ENCODE results near the gene MPST. TPM values are rescaled to one million over a fixed set of nuclear protein-coding genes. Genes with fewer than 3 reads are reported as not detected.

Gene MPST
- total and polyA plus RNA-seq, 4 experiments from 2014 or later: 3.7 to 7.4 (median 5.6) TPM

- H3K4me3 ChIP-seq (ENCODE audit: low read length in 2 of 2): no peak overlapping the region
- Mint-ChIP-seq H3K36me3 (no peaks in the 10 kb centered on the region), H3K27ac (no peak overlapping the region), H3K9me3 (peaks cover 0 to 6% (median 3%) of the 10 kb centered on the region in 8 donors), H3K27me3 (peaks cover 11 to 20% of the 10 kb centered on the region in 2 donors), H3K4me1 (no peaks in the 10 kb centered on the region), H3K4me3 (no peak overlapping the region)
- H3K4me1 ChIP-seq (ENCODE audit: insufficient read depth, low read length): no peaks in the 10 kb centered on the region
- DNase-seq: no peak
- intact Hi-C loops (cut with micrococcal nuclease): no loop called here
- POLR2A ChIA-PET (ENCODE audit: partially characterized antibody): no interaction called here
- H3K27me3 ChIP-seq (ENCODE audit: insufficient read depth, low read length): no peaks in the 10 kb centered on the region
- CTCF ChIA-PET (ENCODE audit: partially characterized antibody): no interaction called here
- no peak overlapping the region for H3K27ac ChIP-seq (ENCODE audit: low read depth, low read length)
- no peaks in the 10 kb centered on the region for H3K36me3 ChIP-seq (ENCODE audit: insufficient read depth, low read length)
- H3K9me3 ChIP-seq (ENCODE audit: control insufficient read depth in 1 of 2, low read length in 2 of 2): no peaks in the 10 kb centered on the region
Measured at GRCh38 chr22:37001826-37002225, 17.7 kb upstream of the MPST start.

- Histone ChIP-seq H3K27me3 (ENCODE audit: insufficient read depth, low read length) (no peaks in the 10 kb centered on the region), H3K4me1 (ENCODE audit: insufficient read depth, low read length) (no peaks in the 10 kb centered on the region), H3K36me3 (ENCODE audit: insufficient read depth, low read length) (no peaks in the 10 kb centered on the region), H3K27ac (ENCODE audit: low read depth, low read length) (no peak overlapping the region), H3K4me3 (ENCODE audit: low read length in 2 of 2) (no peak overlapping the region), H3K9me3 (ENCODE audit: control insufficient read depth in 1 of 2, low read length in 2 of 2) (no peaks in the 10 kb centered on the region)
- ChIA-PET POLR2A (ENCODE audit: partially characterized antibody) (no interaction called here), CTCF (ENCODE audit: partially characterized antibody) (no interaction called here)
- intact Hi-C loops (cut with micrococcal nuclease): no loop called here
- no peak for DNase-seq
- Mint-ChIP-seq H3K36me3 (no peaks in the 10 kb centered on the region), H3K4me3 (no peak overlapping the region), H3K4me1 (no peaks in the 10 kb centered on the region), H3K27me3 (peaks cover 11 to 23% of the 10 kb centered on the region in 2 donors), H3K27ac (no peak overlapping the region), H3K9me3 (peaks cover 0 to 6% (median 3%) of the 10 kb centered on the region in 8 donors)
Measured at GRCh38 chr22:37002633-37003032, 16.9 kb upstream of the MPST start.

- H3K4me1 Mint-ChIP-seq: no peaks in the 10 kb centered on the region
- ChIA-PET CTCF (ENCODE audit: partially characterized antibody) (interaction anchor here (1.2 to 1.5 kb wide), 3 partner anchors 10 to 18 kb away, joined by 3 to 4 read pairs (median 4); no protein-coding TSS in a partner anchor), POLR2A (ENCODE audit: partially characterized antibody) (no interaction called here)
- Histone ChIP-seq H3K4me3 (ENCODE audit: low read length in 2 of 2) (no peak overlapping the region), H3K27ac (ENCODE audit: low read depth, low read length) (no peak overlapping the region), H3K9me3 (ENCODE audit: control insufficient read depth in 1 of 2, low read length in 2 of 2) (no peaks in the 10 kb centered on the region), H3K4me1 (ENCODE audit: insufficient read depth, low read length) (no peaks in the 10 kb centered on the region), H3K36me3 (ENCODE audit: insufficient read depth, low read length) (no peaks in the 10 kb centered on the region), H3K27me3 (ENCODE audit: insufficient read depth, low read length) (no peaks in the 10 kb centered on the region)
- DNase-seq: no peak
- peaks cover 10 to 20% of the 10 kb centered on the region in 2 donors for H3K27me3 Mint-ChIP-seq
- H3K36me3 Mint-ChIP-seq: no peaks in the 10 kb centered on the region
- H3K9me3 Mint-ChIP-seq: peaks cover 0 to 6% (median 3%) of the 10 kb centered on the region in 8 donors
- no peak overlapping the region for H3K4me3 Mint-ChIP-seq
- peak overlapping the region in 1 of 7 donors; percentile 0 for H3K27ac Mint-ChIP-seq
- intact Hi-C loops (cut with micrococcal nuclease): no loop called here
Measured at GRCh38 chr22:37007651-37008050, 11.9 kb upstream of the MPST start.

- H3K27ac ChIP-seq (ENCODE audit: low read depth, low read length): no peak overlapping the region
- Mint-ChIP-seq H3K4me3 (no peak overlapping the region), H3K9me3 (peaks cover 0 to 6% (median 3%) of the 10 kb centered on the region in 8 donors), H3K36me3 (no peaks in the 10 kb centered on the region), H3K27me3 (peaks cover 8 to 15% of the 10 kb centered on the region in 2 donors), H3K27ac (no peak overlapping the region), H3K4me1 (no peaks in the 10 kb centered on the region)
- H3K9me3 ChIP-seq (ENCODE audit: control insufficient read depth in 1 of 2, low read length in 2 of 2): no peaks in the 10 kb centered on the region
- DNase-seq: no peak
- ChIA-PET POLR2A (ENCODE audit: partially characterized antibody) (no interaction called here), CTCF (ENCODE audit: partially characterized antibody) (interaction anchor here (0.8 to 1.5 kb wide), 3 partner anchors 11 to 17 kb away, joined by 3 to 4 read pairs (median 3); no protein-coding TSS in a partner anchor)
- intact Hi-C loops (cut with micrococcal nuclease): no loop called here
- no peak overlapping the region for H3K4me3 ChIP-seq (ENCODE audit: low read length in 2 of 2)
- H3K27me3 ChIP-seq (ENCODE audit: insufficient read depth, low read length): no peaks in the 10 kb centered on the region
- H3K36me3 ChIP-seq (ENCODE audit: insufficient read depth, low read length): no peaks in the 10 kb centered on the region
- no peaks in the 10 kb centered on the region for H3K4me1 ChIP-seq (ENCODE audit: insufficient read depth, low read length)
Measured at GRCh38 chr22:37008365-37008764, 11.2 kb upstream of the MPST start.

- Histone ChIP-seq H3K9me3 (ENCODE audit: control insufficient read depth in 1 of 2, low read length in 2 of 2) (no peaks in the 10 kb centered on the region), H3K27ac (ENCODE audit: low read depth, low read length) (no peak overlapping the region), H3K4me1 (ENCODE audit: insufficient read depth, low read length) (no peaks in the 10 kb centered on the region), H3K4me3 (ENCODE audit: low read length in 2 of 2) (no peak overlapping the region), H3K27me3 (ENCODE audit: insufficient read depth, low read length) (no peaks in the 10 kb centered on the region), H3K36me3 (ENCODE audit: insufficient read depth, low read length) (no peaks in the 10 kb centered on the region)
- intact Hi-C loops (cut with micrococcal nuclease): no loop called here
- ChIA-PET CTCF (ENCODE audit: partially characterized antibody) (no interaction called here), POLR2A (ENCODE audit: partially characterized antibody) (no interaction called here)
- peaks cover 0 to 6% (median 3%) of the 10 kb centered on the region in 8 donors for H3K9me3 Mint-ChIP-seq
- H3K4me1 Mint-ChIP-seq: no peaks in the 10 kb centered on the region
- H3K36me3 Mint-ChIP-seq: no peaks in the 10 kb centered on the region
- DNase-seq: no peak
- no peak overlapping the region for H3K4me3 Mint-ChIP-seq
- no peak overlapping the region for H3K27ac Mint-ChIP-seq
- peaks cover 6 to 9% of the 10 kb centered on the region in 2 donors for H3K27me3 Mint-ChIP-seq
Measured at GRCh38 chr22:37009490-37009889, 10.1 kb upstream of the MPST start.

GRCh38 chr22:37010174-37010573 lies 9.4 kb upstream of the MPST start:
- no peaks in the 10 kb centered on the region for H3K36me3 Mint-ChIP-seq
- no peak for DNase-seq
- Histone ChIP-seq H3K4me1 (ENCODE audit: insufficient read depth, low read length) (no peaks in the 10 kb centered on the region), H3K4me3 (ENCODE audit: low read length in 2 of 2) (no peak overlapping the region), H3K27ac (ENCODE audit: low read depth, low read length) (no peak overlapping the region), H3K36me3 (ENCODE audit: insufficient read depth, low read length) (no peaks in the 10 kb centered on the region), H3K9me3 (ENCODE audit: control insufficient read depth in 1 of 2, low read length in 2 of 2) (no peaks in the 10 kb centered on the region), H3K27me3 (ENCODE audit: insufficient read depth, low read length) (no peaks in the 10 kb centered on the region)
- H3K4me1 Mint-ChIP-seq: no peaks in the 10 kb centered on the region
- H3K4me3 Mint-ChIP-seq: no peak overlapping the region
- H3K27me3 Mint-ChIP-seq: peaks cover 5 to 9% of the 10 kb centered on the region in 2 donors
- no peak overlapping the region for H3K27ac Mint-ChIP-seq
- ChIA-PET CTCF (ENCODE audit: partially characterized antibody) (interaction anchor here (1.6 kb wide), 1 partner anchor 12 kb away, joined by 6 read pairs; no protein-coding TSS in a partner anchor), POLR2A (ENCODE audit: partially characterized antibody) (no interaction called here)
- peaks cover 0 to 3% (median 1%) of the 10 kb centered on the region in 8 donors for H3K9me3 Mint-ChIP-seq
- intact Hi-C loops (cut with micrococcal nuclease): no loop called here

- no peak for DNase-seq
- Mint-ChIP-seq H3K27me3 (peaks cover under 1 to 3% of the 10 kb centered on the region in 2 donors), H3K36me3 (no peaks in the 10 kb centered on the region), H3K4me1 (no peaks in the 10 kb centered on the region), H3K4me3 (no peak overlapping the region), H3K9me3 (no peaks in the 10 kb centered on the region), H3K27ac (no peak overlapping the region)
- ChIA-PET CTCF (ENCODE audit: partially characterized antibody) (interaction anchor here (1.1 to 1.6 kb wide), 2 partner anchors 9 to 11 kb away, joined by 3 to 6 read pairs; no protein-coding TSS in a partner anchor), POLR2A (ENCODE audit: partially characterized antibody) (no interaction called here)
- H3K36me3 ChIP-seq (ENCODE audit: insufficient read depth, low read length): no peaks in the 10 kb centered on the region
- intact Hi-C loops (cut with micrococcal nuclease): no loop called here
- H3K9me3 ChIP-seq (ENCODE audit: control insufficient read depth in 1 of 2, low read length in 2 of 2): no peaks in the 10 kb centered on the region
- H3K4me3 ChIP-seq (ENCODE audit: low read length in 2 of 2): no peak overlapping the region
- H3K4me1 ChIP-seq (ENCODE audit: insufficient read depth, low read length): no peaks in the 10 kb centered on the region
- no peak overlapping the region for H3K27ac ChIP-seq (ENCODE audit: low read depth, low read length)
- H3K27me3 ChIP-seq (ENCODE audit: insufficient read depth, low read length): no peaks in the 10 kb centered on the region
Measured at GRCh38 chr22:37010976-37011375, 8.6 kb upstream of the MPST start.
